Lower leg skin (tissue), 3 donors: ENCODE data around the gene DAP.

ENCODE experiments used
- CTCF ChIP-seq, 3 donors: fragments of 450-650 bp; IDR thresholded peaks; one replicate each; pipeline ENCODE4 v1.5.1; 2016; ENCODE audit warnings: antibody characterized with exemption in 3 of 3, mild to moderate bottlenecking in 3 of 3, moderate library complexity in 2 of 3
- POLR2A ChIP-seq, 2 donors: fragments of 450-650 bp; IDR thresholded peaks; one replicate each; pipeline ENCODE4 v1.6.1; 2016 to 2017; ENCODE audit warnings: antibody characterized with exemption in 2 of 2, mild to moderate bottlenecking in 1 of 2, moderate library complexity in 1 of 2

GRCh38 chr5:10733426-10733825 lies 27.6 kb downstream of the DAP start:
- TF ChIP-seq CTCF (IDR thresholded peaks at IDR 0.05) (no peak), POLR2A (IDR thresholded peaks at IDR 0.05) (no peak)
